LNCAP (cell line): ENCODE measurements around the gene CNTNAP2.

ENCODE experiments used
- CTCF ChIP-seq: fragments of 450-650 bp; IDR thresholded peaks from 2 replicates; pipeline ENCODE4 v1.5.1; 2017; ENCODE audit warnings: mild to moderate bottlenecking

The CNTNAP2 gene

GRCh38 chr7:147296986-147297385 is 1180.4 kb downstream of the CNTNAP2 start:
- TF ChIP-seq CTCF, result no peak

- no peak for TF ChIP-seq CTCF
Measured at GRCh38 chr7:147298611-147299043, 1182.0 kb downstream of the CNTNAP2 start.

- no peak for TF ChIP-seq CTCF
Measured at GRCh38 chr7:147300293-147300692, 1183.7 kb downstream of the CNTNAP2 start.

GRCh38 chr7:147304376-147304775 is 1187.8 kb downstream of the CNTNAP2 start:
- no peak for TF ChIP-seq CTCF

GRCh38 chr7:147305827-147306226 is 1189.2 kb downstream of the CNTNAP2 start:
- TF ChIP-seq CTCF, result no peak

GRCh38 chr7:147308539-147308938 is 1191.9 kb downstream of the CNTNAP2 start:
- TF ChIP-seq CTCF, result no peak

- TF ChIP-seq CTCF, result no peak
Measured at GRCh38 chr7:147311336-147311735, 1194.7 kb downstream of the CNTNAP2 start.

GRCh38 chr7:147321504-147321903 is 1204.9 kb downstream of the CNTNAP2 start:
- no peak for TF ChIP-seq CTCF
